NCI-H2171 treated with DMSO at 0.1 percent for 48 hours (cell line): Measurements from ENCODE around the gene RAB40C.

Experiments
- DNase-seq: peaks from one replicate; lab custom pipeline; 2025; lab: John Stamatoyannopoulos, UW

Gene RAB40C

DNA sequence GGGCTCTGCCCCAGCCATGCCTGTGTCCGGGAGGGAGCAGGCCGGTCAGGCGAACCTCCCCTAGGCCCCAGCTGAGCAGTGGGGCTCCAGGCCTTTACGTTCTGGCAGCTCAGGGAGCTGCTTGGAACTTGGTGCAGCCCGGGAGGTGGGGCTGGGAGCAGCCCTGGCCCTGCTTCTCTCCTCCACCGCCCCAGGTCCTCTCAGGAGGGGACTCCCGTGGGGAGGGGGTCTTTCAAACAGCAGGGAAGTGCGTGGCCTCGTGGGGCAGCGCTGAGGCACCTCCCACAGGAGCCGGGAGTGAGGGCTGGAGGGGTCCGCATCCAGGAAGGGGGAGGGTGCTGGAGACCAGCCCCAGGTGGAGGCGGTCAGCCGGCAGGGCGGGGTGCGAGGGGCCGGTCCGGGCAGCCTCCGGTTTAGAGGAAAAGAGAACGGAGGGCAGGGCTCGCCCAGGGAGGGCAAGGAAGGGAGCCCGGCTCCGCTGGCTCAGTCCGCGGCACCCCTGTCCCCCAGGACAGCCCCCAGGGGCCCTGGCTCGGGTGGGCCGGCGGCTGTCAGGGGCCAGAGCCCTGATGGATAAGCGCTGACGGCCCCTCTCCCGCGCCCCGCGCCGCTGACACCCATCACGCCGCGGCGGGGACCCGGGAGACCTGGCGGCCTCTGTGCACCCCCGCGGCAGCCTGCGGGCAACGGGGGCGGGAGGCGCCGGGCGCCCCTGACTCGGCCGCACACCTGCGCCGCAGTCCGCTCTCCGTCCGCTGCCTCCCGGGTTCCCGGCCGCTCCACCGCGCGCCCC lies 30.3 kb upstream of the RAB40C start:
- DNase-seq: no peak

GRCh38 chr16:560204-560700 lies 29.6 kb upstream of the RAB40C start, which contains the start of gene PRR35:
PRR35 (plus strand) TSS chr16:560394; CDS start chr16:563295, 2,901 bp downstream.
- DNase-seq: no peak

GRCh38 chr16:560701-561412 lies 29.0 kb upstream of the RAB40C start:
- no peak for DNase-seq

- no peak for DNase-seq
These were observed 28.5 kb upstream of the RAB40C start for GRCh38 chr16:561413-561794.

DNA sequence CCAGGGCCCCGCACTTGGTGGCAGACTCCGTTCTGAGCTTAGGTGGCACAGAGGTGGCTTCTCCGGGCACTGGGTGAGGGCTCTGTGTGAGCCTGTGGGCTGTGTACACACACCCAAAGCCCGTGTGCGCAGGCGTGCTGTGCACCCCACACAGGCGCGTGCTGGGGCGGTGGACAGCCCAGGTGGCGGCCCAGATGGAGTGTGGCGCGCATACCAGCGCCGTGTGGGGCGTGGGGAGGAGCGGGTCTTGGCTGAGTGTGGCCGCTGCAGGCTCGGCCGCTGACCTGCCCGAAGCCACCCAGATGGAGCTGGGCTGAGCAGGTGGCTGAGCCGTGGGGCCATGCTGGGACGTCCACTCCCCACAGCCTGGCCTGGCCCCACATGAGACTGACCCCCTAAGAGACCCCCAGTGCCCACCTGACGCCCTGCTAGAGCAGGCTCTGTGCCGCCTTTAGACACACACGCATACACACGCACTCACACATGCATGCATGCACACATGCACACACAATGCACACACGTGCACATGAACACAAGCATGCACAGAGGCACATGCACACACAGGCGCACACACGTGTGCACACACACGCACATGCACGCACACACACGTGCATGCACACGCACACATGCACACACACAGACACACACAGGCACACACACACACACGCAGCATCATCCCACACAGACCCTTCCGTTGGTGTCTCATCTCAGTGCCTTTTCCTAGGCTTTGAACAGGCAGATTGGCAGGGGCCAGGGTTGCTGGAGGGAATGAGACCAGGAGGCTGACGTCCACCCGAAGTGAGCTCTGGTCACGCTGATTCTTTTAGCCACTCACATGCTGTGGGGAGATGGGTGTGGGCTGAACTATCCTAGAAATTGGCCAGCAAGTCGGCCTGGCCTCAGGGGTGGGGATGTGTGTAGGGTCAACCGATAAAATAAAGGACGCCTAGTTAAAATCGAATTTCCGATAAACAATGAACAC lies 27.6 kb upstream of the RAB40C start:
- DNase-seq: no peak

GRCh38 chr16:563072-563644 lies 26.7 kb upstream of the RAB40C start:
- no peak for DNase-seq

- no peak for DNase-seq
These were observed 25.0 kb upstream of the RAB40C start for GRCh38 chr16:564690-565418.

DNA sequence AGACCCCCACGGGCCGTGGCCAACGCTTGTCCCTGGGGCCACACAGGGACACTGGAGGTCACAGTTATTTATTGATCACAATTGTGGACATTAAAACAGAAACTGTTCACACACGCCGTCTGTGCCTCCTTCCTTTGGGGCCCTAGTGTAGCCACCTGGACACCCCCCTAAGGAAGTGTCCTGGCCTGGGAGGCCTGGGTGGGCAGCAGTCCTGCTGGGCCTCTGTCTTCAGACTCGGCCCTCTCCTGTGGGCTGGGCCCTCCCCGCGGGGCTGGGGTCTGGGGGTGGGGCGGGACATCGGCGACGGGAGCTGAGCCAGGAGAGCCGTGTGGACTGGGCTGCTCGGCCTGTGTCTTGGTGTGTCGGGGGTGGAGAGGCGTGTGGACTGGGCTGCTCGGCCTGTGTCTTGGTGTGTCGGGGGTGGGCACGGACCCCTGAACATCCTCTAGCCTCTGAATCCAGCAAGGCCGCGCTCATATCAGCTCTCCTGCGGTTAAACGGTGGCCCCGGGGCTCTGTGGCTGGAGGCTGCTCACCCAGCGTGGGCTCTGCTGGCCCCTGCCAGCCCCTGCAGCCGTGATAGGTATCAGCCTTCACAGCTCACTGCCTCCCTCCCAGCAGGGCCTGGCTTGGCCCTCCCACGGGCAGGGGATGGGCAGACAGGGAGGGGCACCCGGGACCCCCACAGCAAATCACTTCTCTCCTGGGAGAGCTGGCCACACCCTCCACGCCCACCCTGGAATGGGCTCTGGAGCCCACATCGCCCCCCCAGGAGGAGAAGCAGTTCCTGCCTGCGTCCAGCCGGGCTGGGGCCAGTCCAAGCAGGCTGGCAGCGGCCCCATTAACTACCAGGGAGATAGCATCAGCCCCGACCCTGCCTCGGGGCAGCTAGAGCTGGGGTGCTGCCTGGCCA lies 24.2 kb upstream of the RAB40C start:
- no peak for DNase-seq

DNA sequence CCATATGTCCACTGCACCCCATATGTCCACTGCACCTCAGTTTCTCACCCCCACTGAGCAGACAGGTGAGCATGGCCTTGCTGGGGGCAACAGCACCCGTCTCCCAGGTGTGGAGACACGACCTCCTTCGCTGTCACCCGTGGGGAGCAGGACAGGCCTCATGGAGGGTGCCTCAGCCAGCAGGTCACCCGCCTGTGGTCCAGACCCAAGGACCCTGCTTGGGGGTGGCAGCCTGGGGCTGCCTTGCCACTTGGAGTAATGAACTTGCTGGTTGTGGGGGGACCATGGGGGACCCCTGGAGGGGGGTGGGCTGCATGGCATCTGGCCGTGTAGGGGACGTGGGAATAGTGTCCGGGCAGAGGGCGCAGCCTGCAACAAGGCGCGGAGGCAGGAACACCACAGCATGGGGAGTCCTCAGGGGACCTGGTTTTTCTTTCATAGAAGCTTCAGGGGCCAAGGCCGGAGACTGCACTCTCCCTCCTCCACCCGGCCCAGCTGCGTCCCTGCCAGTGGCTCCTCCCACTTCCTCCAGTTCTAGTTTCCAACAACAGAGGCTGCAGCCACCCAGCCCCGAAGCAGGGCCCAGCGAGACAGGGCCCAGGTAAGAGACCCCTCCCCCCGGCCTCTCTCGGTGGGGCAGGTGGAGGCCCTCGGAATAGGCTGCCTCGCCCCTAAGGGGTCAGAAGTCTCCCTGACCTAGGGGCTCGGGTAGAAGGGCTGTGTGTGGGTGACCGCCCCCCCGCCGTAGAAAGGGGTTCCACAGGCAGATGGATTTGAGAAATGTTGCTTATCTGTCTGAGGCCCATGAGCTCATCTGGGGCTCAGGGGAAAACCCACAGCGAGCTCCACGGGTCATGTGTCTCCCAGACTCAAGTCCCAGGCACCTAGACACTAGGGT lies 23.1 kb upstream of the RAB40C start, which contains the start of gene NHLRC4:
TSS of gene NHLRC4 (plus strand) at position 531 of the 898 bp plus-strand sequence. CDS start 1,043 bp downstream, outside the sequence.
- peak; percentile 66 for DNase-seq

DNA sequence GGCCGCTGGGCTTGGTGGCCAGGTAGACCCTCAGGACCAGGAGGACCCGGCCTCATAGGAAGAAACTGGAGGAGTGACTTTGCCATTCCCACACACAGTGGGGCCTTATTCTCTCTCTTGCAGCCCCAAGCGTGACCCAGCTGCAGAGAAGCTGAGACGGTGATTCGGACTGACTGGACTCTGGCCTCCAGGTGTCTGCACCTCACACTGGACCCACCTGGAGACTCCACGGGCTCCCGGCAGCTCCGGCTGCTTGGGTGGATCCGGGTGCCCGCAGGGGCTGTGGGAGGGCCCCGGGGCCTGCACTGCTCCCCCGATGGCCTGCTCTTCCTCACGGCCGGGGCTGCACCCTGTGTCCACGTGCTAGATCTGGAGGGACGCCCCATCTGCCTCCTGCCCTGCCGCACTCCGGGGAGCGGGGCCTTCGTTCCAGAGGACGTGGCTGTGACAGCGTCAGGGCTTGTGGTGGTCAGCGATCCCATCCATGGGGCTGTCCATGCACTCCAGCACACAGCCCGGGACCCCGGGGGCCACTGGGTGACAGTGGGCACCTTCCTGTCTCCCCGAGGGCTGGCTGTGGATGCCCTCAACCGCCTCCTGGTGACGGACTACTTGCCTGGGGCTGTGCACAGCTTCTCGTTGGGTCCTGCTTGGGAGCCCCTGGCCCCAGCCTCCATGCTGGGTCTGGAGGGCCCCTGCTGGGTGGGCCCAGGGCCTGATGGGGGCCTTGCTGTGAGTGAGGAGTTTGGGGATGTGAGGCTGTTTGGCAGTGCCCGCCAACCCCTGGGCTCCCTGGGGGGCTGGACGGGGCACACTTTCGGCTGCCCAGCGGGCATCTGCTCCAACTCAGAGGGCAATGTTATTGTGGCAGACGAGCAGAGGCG lies 22.3 kb upstream of the RAB40C start:
- no peak for DNase-seq

- DNase-seq: no peak
These were observed 21.2 kb upstream of the RAB40C start for GRCh38 chr16:568401-569258.

DNA sequence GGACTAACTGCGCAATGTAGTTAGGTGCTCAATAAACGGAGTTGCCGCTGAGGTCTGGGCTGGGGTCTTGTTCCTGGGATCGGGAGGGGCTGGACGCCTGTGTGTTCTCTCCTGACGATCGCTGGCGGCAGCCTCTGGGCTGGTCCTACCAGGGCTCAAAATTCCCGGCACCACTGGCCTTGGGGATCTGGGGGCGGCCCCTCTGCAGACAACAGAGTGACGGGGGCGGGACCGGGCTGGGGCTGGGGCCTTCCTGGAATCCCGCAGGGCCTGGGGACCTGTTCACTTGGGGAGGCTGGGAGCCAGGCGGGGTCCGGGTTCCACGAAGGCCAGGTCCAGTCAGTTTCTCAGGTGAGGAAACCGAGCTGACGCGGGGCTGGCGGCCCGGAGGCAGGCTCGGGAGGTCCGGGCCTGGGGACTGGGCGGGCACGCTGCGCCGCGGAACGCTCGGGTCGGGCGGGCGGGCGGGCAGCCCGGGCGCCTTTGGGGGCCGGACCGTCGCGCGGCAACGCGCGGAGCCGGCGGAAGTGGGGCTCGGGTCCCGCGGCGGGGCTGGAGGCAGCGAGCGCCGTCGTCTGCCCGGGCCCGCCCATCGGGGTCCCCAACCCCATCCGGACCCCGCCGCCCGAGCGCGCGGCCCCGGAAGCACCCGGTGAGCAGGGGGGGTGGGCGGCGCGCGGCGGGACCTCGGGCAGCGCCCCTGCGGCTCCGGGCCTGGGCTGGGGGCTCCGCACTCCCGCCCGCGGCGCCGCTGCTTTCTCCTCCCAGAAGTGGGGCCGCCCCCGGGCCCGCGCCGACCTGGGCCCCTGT lies 20.2 kb upstream of the RAB40C start, which contains the start of gene PIGQ:
TSS of gene PIGQ (plus strand) at position 524 of the 810 bp plus-strand sequence. CDS start 4,107 bp downstream, outside the sequence.
- DNase-seq: peak; percentile 62

GRCh38 chr16:572865-573650 lies 16.8 kb upstream of the RAB40C start:
- no peak for DNase-seq

- no peak for DNase-seq
These were observed 15.7 kb upstream of the RAB40C start for GRCh38 chr16:574021-574760.
